ENCODE results near the gene GPR33.

Gene GPR33

GRCh38 chr14:31435276-31435675 is 52.6 kb downstream of the GPR33 start:
- Histone ChIP-seq H3K9me3 (no peaks in the 10 kb centered on the region), H3K27ac (peak overlapping the region in 1 of 2 donors; percentile 49), H3K27me3 (no peaks in the 10 kb centered on the region), H3K4me1 (peaks cover 0 to 17% (median 3%) of the 10 kb centered on the region in 4 donors), H3K36me3 (no peaks in the 10 kb centered on the region), H3K4me3 (no peak overlapping the region)
- no peak for DNase-seq
- TF ChIP-seq, protein P1, sequence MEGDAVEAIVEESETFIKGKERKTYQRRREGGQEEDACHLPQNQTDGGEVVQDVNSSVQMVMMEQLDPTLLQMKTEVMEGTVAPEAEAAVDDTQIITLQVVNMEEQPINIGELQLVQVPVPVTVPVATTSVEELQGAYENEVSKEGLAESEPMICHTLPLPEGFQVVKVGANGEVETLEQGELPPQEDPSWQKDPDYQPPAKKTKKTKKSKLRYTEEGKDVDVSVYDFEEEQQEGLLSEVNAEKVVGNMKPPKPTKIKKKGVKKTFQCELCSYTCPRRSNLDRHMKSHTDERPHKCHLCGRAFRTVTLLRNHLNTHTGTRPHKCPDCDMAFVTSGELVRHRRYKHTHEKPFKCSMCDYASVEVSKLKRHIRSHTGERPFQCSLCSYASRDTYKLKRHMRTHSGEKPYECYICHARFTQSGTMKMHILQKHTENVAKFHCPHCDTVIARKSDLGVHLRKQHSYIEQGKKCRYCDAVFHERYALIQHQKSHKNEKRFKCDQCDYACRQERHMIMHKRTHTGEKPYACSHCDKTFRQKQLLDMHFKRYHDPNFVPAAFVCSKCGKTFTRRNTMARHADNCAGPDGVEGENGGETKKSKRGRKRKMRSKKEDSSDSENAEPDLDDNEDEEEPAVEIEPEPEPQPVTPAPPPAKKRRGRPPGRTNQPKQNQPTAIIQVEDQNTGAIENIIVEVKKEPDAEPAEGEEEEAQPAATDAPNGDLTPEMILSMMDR (IDR thresholded peaks at IDR 0.05) = no peak
- intact Hi-C loops (cut with DNase I; ENCODE audit: low total_unique reads) = no loop called here

Measured in tibial artery (tissue), 4 donors.